Measurements from ENCODE around the gene BRSK2.
"Not testable (repeated sequence)": the region's sequence is repeated elsewhere in the genome, so short reads cannot be mapped to it uniquely, and the experiment has no call there.

Gene BRSK2

GRCh38 chr11:1389932-1390568, at the start of gene BRSK2:
Gene BRSK2, plus strand, starts transcription at chr11:1389934. Its CDS starts 351 bp downstream, at chr11:1390285.
- no peak for DNase-seq (ENCODE audit: low read depth)

- no peak for DNase-seq (ENCODE audit: low read depth)
These were observed 49.6 kb upstream of the BRSK2 start for GRCh38 chr11:1340111-1340510.

- not testable (repeated sequence) for DNase-seq (ENCODE audit: low read depth)
These were observed 48.5 kb upstream of the BRSK2 start for GRCh38 chr11:1341226-1341625.

GRCh38 chr11:1341928-1342524, 47.7 kb upstream of the BRSK2 start:
- DNase-seq (ENCODE audit: low read depth), result no peak

GRCh38 chr11:1342946-1343345, 46.8 kb upstream of the BRSK2 start:
- no peak for DNase-seq (ENCODE audit: low read depth)

GRCh38 chr11:1343391-1344055, 46.2 kb upstream of the BRSK2 start:
- DNase-seq (ENCODE audit: low read depth), result no peak

GRCh38 chr11:1344056-1344635, 45.6 kb upstream of the BRSK2 start:
- DNase-seq (ENCODE audit: low read depth), result no peak

- DNase-seq (ENCODE audit: low read depth), result no peak
These were observed 43.8 kb upstream of the BRSK2 start for GRCh38 chr11:1345737-1346513.

GRCh38 chr11:1346669-1347390, 42.9 kb upstream of the BRSK2 start:
- DNase-seq (ENCODE audit: low read depth), result no peak

GRCh38 chr11:1347411-1347999, 42.2 kb upstream of the BRSK2 start:
- DNase-seq (ENCODE audit: low read depth), result not testable (repeated sequence)

- no peak for DNase-seq (ENCODE audit: low read depth)
These were observed 41.5 kb upstream of the BRSK2 start for GRCh38 chr11:1348146-1348795.

GRCh38 chr11:1348796-1349326, 40.9 kb upstream of the BRSK2 start:
- no peak for DNase-seq (ENCODE audit: low read depth)

- DNase-seq (ENCODE audit: low read depth), result no peak
These were observed 40.2 kb upstream of the BRSK2 start for GRCh38 chr11:1349327-1350041.

GRCh38 chr11:1350086-1350725, 39.5 kb upstream of the BRSK2 start:
- DNase-seq (ENCODE audit: low read depth), result no peak

GRCh38 chr11:1351278-1351937, 38.3 kb upstream of the BRSK2 start:
- no peak for DNase-seq (ENCODE audit: low read depth)

GRCh38 chr11:1352696-1353382, 36.9 kb upstream of the BRSK2 start:
- no peak for DNase-seq (ENCODE audit: low read depth)

- no peak for DNase-seq (ENCODE audit: low read depth)
These were observed 36.2 kb upstream of the BRSK2 start for GRCh38 chr11:1353383-1354124.

All from HS-5 (cell line).